ENCODE results near the gene MAPK12. TPM values are rescaled to one million over a fixed set of nuclear protein-coding genes. Genes with fewer than 3 reads are reported as not detected.
"Not testable (repeated sequence)": the region's sequence is repeated elsewhere in the genome, so short reads cannot be mapped to it uniquely, and the experiment has no call there.

The MAPK12 gene
- total RNA-seq, 1 donor from 2014 or later = 11.4 TPM

GRCh38 chr22:50281957-50282356 lies 20.5 kb upstream of the MAPK12 start:
- no peak for DNase-seq

- no peak for DNase-seq
These were observed 19.9 kb upstream of the MAPK12 start for GRCh38 chr22:50281384-50281760.

- DNase-seq = no peak
These were observed 19.4 kb upstream of the MAPK12 start for GRCh38 chr22:50280708-50281383.

DNA sequence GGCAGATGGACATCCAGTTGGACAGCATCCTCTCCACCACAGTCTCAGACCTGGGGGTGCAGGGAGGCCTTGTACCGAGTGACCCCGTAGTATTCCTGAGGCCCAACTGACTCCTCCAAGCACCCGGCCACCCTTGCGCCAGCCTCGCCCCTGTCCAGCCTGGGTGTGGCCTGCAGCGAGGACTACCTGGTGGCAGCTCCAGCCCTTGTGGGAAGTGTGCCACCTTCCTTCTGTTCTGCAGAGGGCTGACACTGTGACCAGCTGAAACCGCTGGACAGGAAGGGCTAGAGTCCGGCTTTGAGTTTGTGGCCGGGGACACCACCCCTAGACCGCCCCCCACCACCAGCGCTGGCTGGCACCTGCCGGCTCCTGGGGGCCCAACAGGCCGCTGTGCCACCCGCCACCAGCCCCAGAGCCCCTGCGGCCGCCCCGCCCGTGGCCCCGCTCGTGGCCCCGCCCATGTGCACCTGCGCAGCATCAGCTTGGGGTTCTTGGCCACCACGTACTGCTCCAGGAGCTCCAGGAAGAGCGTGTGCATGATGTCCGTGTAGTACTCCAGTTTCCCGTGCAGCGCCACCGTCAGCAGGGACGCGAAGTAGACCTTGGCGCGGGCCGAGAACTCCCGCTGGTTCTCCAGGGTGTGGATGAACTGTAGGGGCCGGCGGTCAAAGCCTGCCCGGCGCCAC lies 18.7 kb upstream of the MAPK12 start:
- DNase-seq = no peak

DNA sequence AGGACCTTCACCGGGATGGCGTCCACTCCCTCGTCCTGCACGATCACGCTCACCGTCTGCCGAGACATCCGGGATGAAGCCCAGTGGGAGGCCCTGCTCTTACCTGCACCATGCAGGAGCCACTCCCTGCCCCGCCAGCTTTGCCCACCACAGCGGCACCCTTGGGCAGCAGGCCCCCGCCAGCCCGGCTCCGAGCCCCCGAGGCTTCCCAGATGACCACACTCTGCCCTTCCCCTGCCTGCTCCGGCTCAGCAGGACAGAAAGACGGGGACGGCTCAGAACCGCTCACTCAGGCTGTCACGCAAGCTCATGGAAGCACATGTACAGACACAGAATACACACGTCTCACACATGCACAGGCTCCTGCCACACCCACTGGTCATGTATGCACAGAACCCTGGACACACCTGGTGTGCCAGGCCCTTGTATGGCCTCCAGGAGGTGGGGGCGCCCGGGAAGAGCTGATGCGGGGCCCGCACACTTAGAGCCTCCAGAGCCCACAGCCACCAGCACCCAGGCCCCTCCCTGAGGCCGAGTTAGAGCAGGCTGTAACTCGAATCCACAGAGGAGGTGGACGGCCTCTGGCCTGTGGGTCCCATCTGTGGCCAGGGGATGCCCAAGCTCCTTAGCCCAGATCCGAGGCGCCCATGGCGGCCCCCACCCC lies 17.6 kb upstream of the MAPK12 start:
- no peak for DNase-seq

- DNase-seq = no peak
These were observed 17.0 kb upstream of the MAPK12 start for GRCh38 chr22:50278461-50278860.

GRCh38 chr22:50277761-50278160 lies 16.3 kb upstream of the MAPK12 start:
- no peak for DNase-seq

DNA sequence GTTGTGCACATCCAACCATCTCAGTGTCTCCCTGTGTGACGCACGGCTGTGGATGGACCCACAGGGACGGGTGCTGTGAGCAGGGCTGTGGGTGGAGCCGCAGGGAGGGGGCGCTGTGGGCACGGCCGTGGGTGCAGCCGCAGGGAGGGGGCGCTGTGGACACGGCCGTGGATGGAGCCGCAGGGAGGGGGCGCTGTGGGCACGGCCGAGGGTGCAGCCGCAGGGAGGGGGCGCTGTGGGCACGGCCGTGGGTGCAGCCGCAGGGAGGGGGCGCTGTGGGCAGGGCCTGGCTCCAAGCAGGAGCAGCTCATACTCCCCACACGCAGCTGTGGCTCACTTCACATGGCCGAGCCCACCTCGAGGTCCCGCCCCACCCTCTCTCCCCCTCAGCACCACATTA lies 14.7 kb upstream of the MAPK12 start:
- peak; percentile 85 for DNase-seq

DNA sequence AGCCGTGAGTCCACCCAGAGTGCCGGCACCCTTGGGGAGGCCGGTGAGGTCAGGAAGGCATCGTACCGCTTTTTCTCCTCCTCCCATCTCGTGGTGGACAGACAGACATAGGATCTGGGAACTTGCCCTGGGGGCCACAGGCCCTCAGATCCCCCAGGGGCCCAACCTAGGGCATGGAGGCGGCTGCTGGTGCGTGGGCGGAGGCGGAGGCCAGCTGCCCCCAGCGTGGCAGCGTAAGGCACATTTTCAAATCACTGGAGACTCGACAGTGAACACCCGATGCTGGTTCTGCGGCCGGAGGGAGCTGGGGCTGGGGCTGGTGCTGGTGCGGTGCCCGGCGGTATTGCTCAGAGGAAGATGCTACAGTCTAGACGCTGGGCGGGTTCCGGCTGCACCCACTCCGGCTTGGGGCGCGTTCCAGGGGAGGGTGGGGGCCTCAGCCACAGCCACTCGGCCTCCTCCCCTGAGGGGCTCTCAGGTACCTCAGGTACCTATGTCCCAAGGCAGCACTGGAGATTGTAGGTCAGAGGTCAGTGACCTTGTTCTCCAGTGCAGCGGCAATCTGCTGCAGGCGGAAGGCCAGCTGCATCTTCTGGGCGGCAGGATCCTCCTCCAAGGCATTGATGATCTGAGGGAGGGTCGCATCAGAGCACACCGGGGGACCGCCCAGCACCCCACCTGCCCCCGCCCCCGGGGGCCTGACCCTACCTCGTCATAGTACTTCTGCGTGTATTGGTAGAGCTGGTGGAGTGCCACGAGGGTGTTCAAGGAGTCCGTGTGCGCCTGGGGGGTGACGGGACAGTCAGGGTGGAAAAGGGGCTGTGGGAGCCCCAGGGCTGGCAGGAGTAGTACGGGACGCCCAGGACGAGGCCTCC lies 13.9 kb upstream of the MAPK12 start:
- DNase-seq = no peak

GRCh38 chr22:50274771-50275170 lies 13.3 kb upstream of the MAPK12 start:
- no peak for DNase-seq

DNA sequence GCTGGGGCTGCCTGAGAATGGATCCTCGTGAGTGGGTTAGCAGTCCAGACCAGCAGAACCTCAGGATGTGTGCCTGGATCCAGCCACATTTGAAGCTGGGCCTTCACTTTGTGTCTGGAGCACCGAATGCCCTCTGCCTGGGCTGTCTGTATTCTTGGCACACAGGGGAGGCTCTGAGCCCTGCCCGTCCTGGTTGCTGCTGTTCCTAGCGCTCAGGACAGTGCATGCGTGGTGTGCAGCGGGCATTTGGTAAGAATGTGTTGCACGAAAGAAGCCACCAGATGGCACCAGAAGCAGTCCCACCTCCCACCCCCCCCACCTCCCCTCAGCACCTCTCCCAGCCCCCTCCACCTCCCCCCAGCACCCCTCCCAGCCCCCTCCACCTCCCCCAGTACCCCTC lies 12.8 kb upstream of the MAPK12 start:
- DNase-seq = peak; percentile 31

DNA sequence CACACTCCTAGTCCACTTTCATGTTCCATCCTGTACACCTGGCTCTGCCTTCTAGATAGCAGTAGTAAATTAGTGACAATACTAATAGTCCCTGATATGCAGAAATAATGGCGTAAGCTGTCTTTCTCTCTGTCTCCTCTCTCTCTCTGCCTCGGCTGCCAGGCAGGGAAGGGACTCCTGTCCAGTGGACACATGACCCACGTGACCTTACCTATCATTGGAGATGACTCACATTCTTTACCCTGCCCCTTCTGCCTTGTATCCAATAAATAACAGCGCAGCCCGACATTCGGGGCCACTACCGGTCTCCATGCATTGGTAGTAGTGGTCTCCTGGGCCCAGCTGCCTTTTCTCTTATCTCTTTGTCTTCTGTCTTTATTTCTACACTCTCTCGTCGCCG lies 12.3 kb upstream of the MAPK12 start:
- not testable (repeated sequence) for DNase-seq

DNA sequence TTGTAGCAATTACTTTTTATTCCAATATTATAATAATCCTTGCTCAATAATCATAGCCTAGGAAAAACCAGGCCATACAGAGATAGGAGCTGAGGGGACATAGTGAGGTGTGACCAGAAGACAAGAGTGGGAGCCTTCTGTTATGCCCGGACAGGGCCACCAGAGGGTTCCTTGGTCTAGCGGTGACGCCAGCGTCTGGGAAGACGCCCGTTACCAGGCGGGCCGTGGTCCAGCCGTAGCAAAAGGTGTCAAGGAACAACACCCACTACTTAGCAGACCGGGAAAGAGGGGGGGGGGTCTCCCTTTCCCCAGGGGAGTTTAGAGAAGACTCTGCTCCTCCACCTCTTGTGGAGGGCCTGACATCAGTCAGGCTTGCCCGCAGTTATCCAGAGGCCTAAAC lies 11.9 kb upstream of the MAPK12 start:
- DNase-seq = not testable (repeated sequence)

DNA sequence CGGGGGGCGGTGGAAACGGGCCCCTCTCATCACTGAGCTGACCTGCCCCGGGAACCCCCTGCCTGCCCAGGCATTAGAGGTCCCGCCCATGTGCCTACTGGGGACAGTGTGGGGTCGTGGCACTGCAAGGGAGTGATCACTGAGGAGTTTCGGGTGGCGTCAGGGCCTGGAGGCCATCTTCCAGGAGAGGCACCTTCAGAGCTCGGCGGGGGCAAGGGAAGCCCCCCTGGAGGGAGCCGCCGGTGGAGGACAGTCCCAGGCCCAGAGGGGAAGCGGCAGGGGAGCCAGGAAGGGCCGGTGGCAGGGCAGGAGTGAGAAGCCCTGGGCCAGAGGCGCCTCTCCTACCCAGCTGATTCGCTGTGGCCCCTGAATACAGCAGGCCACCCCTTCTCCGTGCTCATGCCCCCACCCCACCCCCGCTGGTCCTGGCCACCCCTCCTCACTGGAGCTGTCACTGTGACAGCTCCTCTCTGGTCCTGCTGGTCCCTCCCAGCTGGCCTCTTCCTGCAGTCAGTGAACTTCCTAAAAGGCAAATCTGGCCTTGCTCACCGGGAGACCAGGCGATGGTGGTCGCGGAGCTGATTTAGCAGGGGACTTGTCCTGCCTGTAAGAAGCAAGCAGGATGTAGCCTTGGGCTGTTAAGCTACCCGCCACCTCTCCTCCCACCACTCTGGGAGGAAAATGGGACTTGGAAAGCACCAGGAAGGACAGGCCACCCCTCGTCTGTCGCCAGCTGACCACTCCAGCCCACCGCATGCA lies 10.7 kb upstream of the MAPK12 start:
- no peak for DNase-seq

GRCh38 chr22:50271519-50271970 lies 10.1 kb upstream of the MAPK12 start:
- DNase-seq = peak; percentile 24

- DNase-seq = no peak
These were observed 9.3 kb upstream of the MAPK12 start for GRCh38 chr22:50270666-50271394.

- DNase-seq = peak; percentile 51
These were observed 8.6 kb upstream of the MAPK12 start, which contains the start of gene MAPK11 for GRCh38 chr22:50269970-50270665. MAPK11 (minus strand) TSS chr22:50270380; CDS start chr22:50270292, 88 bp downstream.

- no peak for DNase-seq
These were observed 8.1 kb upstream of the MAPK12 start for GRCh38 chr22:50269573-50269969.

- DNase-seq = no peak
These were observed 7.2 kb upstream of the MAPK12 start for GRCh38 chr22:50268655-50269113.

Data from occipital lobe (tissue), 2 donors.